CD4-positive, alpha-beta T cell treated with Interleukin-15 for 4 hours (primary cell): Measurements from ENCODE around the gene DOCK6.
A peak's percentile ranks its signal among the peaks of the same experiment; 100 is the strongest.

Experiments
- DNase-seq: peaks from one replicate; pipeline ENCODE4 v3.0.0-alpha.2; 2020; ENCODE audit warnings: low spot score

Gene DOCK6

GRCh38 chr19:11223200-11223599, 39.1 kb downstream of the DOCK6 start:
- no peak for DNase-seq

- no peak for DNase-seq
These were observed 41.2 kb downstream of the DOCK6 start for GRCh38 chr19:11221082-11221598.

GRCh38 chr19:11214387-11214786, 47.9 kb downstream of the DOCK6 start:
- DNase-seq = no peak

GRCh38 chr19:11210656-11210928, 51.7 kb downstream of the DOCK6 start:
- no peak for DNase-seq

GRCh38 chr19:11209839-11210655, 52.3 kb downstream of the DOCK6 start:
- DNase-seq = no peak

GRCh38 chr19:11208561-11209471, 53.5 kb downstream of the DOCK6 start:
- DNase-seq = no peak

GRCh38 chr19:11205939-11206570, 56.3 kb downstream of the DOCK6 start:
- no peak for DNase-seq

- DNase-seq = no peak
These were observed 57.4 kb downstream of the DOCK6 start for GRCh38 chr19:11204943-11205349.

GRCh38 chr19:11204076-11204602, 58.2 kb downstream of the DOCK6 start:
- DNase-seq = no peak

GRCh38 chr19:11203194-11204075, 58.9 kb downstream of the DOCK6 start:
- peak; percentile 35 for DNase-seq

- no peak for DNase-seq
These were observed 59.7 kb downstream of the DOCK6 start for GRCh38 chr19:11202488-11203193.

GRCh38 chr19:11201791-11202190, 60.5 kb downstream of the DOCK6 start:
- DNase-seq = no peak

- no peak for DNase-seq
These were observed 61.4 kb downstream of the DOCK6 start for GRCh38 chr19:11200931-11201330.

GRCh38 chr19:11200015-11200574, 62.2 kb downstream of the DOCK6 start:
- DNase-seq = no peak

- no peak for DNase-seq
These were observed 62.8 kb downstream of the DOCK6 start for GRCh38 chr19:11199517-11199916.

GRCh38 chr19:11198769-11199424, 63.4 kb downstream of the DOCK6 start:
- DNase-seq = no peak

GRCh38 chr19:11198175-11198534, 64.2 kb downstream of the DOCK6 start:
- no peak for DNase-seq

- DNase-seq = peak; percentile 60
These were observed 64.8 kb downstream of the DOCK6 start, which contains the start of gene KANK2 for GRCh38 chr19:11197291-11198174. Gene KANK2, minus strand, starts transcription at chr19:11197545. Its CDS starts 3,034 bp downstream, at chr19:11194511.
